Stimulated activated CD8-positive, alpha-beta memory T cell treated with anti-CD3 and anti-CD28 coated beads, Interleukin-15, amount 100 ng/mL, for 4 hours (primary cell): Measurements from ENCODE around the gene AQP2.

Source experiments
- DNase-seq, 2 donors: peaks; one replicate each; pipeline ENCODE4 v3.0.0-alpha.2; 2020; ENCODE audit warnings: low read depth in 2 of 2

The AQP2 gene

DNA sequence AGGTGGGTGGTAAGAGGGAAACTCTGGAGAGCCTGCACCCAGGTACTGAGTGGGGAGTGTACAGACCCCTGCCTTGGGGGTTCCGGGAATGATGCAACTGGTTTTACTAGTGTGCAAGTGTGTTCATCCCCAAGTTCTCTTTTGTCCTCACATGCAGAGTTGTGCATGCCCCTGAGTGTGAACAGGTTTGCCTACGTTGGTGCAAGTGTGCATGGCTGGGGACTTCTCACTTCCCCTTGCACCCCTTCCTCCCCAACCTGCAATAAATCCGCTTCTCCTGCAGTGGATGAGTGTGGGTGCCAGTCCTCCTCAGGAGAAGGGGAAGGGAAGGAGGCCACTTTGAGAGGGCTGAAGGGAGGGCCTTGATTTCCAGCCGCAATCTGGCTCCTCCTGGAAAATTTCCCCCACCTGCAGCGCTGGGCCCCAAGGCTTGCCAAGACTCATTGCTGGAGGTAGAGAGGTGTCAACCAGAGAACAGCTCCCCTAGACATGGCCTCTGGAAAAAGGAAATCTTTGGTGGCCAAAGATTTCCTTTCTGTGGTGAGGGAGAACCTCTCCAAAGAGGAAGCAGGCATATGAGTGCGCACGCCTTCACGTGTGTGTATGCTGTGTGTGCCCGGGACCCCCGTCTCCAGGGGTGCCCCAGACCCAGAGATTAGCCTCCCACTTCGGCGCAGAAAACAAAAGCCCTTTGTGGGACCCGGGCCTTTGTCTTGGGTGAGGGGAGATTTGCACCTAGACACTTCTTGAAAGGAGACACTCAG is 5.5 kb downstream of the AQP2 start:
- no peak for DNase-seq

GRCh38 chr12:49956663-49957569 is 6.4 kb downstream of the AQP2 start:
- no peak for DNase-seq

GRCh38 chr12:49957570-49957967 is 7.0 kb downstream of the AQP2 start:
- no peak for DNase-seq

DNA sequence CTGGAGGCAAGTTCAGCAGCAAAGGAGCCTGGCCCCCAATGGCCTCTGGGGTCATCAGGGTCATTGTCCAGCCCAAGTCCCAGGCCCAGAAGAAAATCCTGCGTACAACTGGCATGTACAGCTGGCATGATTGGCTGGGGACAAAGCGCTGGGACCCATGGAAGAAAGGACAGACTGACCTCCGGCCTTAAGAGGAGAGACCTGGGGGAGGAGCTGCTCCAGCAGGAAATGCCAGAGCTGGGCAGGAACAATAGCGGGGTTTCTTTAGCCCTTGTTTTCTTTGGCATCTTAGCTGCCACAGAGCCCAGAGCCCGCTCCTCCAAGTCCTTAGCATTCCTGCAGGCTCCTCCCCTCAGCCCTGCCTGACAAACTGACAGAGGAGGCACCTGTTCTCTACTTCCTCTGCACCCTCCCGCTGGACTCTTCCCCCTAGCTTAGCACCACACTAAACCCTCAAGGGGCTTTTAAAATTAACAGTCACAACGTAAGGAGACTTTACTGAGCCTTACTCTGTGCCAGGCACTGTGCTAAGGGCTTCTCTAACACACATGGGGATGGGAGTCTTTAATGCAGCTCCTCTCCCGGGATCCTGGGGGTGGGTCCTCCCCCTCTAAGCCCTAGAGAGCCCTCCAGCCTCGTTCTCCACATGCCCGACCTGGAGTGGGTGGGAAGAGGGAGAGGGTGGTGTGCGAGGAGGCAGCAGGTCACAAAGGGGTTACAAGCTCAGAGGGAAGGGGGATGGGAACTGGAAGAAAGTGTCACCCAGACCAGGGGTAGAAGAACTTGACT is 9.3 kb downstream of the AQP2 start:
- DNase-seq: no peak

- DNase-seq: no peak
Measured at GRCh38 chr12:49960474-49961110, 10.1 kb downstream of the AQP2 start.

GRCh38 chr12:49961111-49961922 is 10.8 kb downstream of the AQP2 start, which contains the start of gene AQP5:
TSS of gene AQP5 (plus strand) at chr12:49961872. CDS start at chr12:49962018, 146 bp downstream.
- no peak for DNase-seq

- no peak for DNase-seq
Measured at GRCh38 chr12:49961993-49962764, 11.6 kb downstream of the AQP2 start.

DNA sequence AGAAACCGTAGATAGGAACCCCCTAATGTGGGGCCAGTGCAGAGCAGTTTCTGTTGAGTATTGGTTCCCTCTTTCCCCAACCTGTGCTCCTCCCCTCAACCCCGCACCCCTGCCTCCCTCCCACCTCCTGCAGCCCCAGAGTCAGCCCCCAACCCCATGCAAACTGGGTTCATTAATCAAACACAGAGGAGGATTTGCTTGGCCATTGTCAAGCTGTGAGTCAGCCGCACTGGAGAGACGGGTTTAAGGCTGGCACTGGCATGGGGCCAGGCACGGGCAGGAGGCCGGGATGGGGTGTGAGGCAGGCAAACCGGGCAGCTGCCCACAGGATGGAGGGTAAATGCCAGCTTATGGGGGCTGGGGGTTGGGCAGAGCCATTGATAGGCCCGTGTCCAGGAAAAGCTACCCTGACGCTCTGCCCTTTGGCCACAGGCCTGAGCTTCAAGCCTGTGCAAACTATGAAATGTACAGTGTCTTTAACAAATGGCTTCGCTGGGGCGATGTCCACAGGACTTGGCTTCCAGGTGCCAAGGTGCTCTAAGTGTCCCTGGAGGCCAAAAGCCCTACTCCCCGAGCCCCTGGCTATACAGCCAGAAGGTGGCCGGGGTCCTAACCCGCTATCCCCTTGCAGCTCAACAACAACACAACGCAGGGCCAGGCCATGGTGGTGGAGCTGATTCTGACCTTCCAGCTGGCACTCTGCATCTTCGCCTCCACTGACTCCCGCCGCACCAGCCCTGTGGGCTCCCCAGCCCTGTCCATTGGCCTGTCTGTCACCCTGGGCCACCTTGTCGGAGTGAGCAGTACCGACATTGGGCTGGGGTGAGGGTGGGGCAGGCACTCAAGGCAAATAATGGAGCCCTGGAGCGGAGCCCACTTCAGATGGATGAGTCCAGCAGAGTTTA is 12.6 kb downstream of the AQP2 start:
- no peak for DNase-seq

DNA sequence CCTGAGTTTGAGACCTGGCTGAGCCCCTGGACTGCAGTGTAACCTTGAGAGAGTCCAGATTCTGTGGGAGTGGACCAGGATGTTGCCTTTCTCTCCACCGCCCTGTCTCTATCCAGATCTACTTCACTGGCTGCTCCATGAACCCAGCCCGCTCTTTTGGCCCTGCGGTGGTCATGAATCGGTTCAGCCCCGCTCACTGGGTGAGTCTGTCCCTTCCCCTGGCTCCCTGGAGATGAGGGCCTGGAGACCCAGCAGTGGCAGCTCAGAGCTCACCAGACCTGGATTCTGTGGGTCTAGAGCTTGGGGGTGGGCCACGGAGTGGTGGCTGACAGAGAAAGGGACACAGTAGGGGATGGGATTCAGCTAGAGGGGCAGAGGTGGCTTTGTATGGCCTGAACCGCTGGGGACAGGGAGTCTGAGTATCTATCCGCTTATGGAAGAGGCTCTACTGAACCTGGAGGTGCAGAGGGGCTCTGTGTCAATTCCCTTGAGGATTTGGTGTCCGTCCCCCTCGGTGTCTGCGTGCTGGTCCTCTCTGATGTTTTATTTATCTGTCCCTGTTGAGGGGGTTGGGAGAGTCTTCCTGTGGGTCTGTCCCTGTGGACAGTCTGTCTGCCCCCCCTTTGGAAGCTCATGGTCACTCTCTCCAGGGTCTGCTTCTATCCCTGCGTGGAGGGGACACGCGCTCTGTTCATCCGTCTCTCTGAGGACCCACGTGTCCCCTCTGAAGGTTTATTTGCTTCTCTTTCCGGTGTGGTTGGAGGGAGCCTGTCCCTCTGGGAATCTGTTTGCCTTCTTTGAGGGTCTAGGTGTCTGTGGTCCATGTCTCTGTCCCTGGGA is 13.7 kb downstream of the AQP2 start:
- no peak for DNase-seq

DNA sequence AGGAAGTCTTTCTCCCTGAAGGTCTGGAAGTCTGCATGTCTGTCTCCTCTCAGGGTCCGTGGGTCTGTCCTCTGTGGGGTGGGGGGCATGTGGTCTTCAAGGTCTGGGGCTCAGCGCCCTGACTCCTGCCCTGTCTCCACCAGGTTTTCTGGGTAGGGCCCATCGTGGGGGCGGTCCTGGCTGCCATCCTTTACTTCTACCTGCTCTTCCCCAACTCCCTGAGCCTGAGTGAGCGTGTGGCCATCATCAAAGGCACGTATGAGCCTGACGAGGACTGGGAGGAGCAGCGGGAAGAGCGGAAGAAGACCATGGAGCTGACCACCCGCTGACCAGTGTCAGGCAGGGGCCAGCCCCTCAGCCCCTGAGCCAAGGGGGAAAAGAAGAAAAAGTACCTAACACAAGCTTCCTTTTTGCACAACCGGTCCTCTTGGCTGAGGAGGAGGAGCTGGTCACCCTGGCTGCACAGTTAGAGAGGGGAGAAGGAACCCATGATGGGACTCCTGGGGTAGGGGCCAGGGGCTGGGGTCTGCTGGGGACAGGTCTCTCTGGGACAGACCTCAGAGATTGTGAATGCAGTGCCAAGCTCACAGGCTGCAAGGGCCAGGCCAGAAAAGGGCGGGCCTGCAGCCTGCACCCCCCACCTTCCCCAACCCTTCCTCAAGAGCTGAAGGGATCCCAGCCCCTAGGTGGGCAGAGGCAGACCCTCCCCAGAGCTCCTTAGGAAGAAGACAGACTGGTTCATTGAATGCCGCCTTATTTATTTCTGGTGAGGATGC is 14.5 kb downstream of the AQP2 start:
- no peak for DNase-seq

DNA sequence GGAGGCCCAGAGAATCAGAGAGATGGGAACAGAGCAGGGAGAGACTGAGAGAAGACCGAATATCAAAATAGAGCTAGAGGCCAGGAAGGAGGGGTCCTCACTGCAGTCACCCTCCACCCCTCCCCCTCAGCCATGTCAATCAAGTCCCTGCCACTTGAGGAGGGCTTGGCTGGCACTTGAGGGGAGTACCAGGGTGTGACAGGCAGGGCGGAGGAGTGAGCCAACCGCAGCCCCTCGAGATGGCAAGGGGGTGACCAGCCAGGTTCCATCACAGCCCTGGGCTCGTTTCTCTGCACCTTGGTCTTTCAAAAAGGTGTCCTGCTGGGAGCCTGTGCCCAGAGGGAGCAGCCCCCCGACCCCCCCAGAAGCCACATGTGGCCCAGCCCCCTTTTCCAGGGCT is 15.3 kb downstream of the AQP2 start:
- DNase-seq: no peak

GRCh38 chr12:49966511-49967041 is 16.0 kb downstream of the AQP2 start:
- no peak for DNase-seq

DNA sequence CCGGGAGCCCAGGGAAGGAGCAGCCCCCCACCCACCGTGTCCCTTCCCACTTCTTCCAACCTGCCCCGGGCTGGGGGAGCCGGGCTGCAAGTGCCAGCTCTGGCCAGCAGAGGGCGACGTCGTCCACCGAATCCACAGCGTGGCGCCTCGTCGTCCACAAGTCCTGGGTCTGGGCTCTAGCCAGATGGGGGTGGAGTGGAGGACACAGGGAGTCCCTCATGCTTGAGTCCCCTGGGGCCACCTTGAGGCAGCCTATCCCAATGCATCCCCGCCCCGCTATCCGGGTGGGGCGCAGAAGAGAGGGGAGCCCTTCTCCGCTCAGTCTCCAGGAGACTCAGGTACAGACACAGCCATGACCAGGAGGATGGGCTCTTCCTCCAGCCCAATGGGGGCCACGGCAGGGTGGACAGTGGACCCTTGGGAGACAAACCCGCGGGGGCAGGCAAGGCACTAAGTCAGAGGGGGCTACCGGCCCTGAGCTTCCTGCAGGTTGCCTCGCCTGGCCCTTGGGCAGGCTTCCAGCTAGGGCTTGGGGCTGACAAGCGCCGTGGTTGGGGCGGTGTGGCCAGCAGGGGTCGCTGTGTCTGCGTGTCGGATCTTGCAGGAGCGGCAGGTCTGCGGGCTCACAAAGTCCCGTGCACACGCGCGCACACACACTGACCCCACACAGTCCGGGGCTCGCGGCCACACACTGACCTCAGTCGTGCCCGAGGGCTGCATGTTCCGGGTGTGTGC is 16.7 kb downstream of the AQP2 start:
- peak; percentile 72 to 74 for DNase-seq

GRCh38 chr12:49967777-49968250 is 17.3 kb downstream of the AQP2 start:
- no peak for DNase-seq

DNA sequence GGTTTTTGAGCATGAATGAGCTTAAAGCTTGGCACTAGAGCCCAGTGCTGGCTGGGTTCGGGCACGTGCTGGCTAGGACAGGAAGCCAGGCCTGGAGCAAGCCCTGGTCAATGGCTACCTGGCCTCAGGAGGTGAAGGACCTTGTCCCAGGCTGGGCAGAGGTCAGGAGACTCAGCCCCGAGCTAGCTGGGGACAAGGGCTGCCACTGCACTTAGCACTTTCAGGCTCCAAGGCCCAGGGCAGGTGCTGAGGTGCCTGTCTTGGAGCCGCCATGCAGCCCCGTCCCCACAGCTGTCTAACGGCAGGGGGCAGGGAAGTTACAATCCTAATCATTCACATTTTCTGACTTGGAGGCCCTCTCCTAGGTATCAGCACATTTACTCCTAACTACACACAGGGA is 17.9 kb downstream of the AQP2 start:
- no peak for DNase-seq

DNA sequence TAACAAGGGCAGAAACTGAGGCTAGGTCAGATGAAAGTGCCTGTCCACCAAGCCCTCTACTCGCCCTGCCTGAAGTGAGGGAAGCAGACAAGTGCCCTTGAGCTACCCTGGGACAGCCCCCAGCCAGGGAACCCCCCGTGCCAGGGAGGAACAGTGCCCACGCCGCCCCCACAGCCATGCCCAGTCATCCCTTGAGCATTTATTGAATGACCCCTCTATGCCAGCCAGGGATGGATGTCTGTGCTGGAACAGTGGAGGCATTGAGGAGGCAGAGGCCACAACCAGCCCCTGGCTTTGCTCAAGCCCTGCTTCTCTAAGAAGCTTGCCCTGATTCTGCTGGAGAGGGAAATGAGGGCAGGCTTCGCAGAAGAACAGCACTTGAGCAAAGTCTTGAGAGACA is 18.5 kb downstream of the AQP2 start:
- DNase-seq: no peak
